Brain microvascular endothelial cell (primary cell): ENCODE measurements around the gene ITGAD.

Source experiments
- DNase-seq: peaks from one replicate; pipeline ENCODE4 v3.0.0-alpha.2; 2020
- H3K27ac ChIP-seq: fragments of 250-450 bp; sonication (Bioruptor Pico); 2 replicates; pipeline ENCODE4 v1.5.1; 2020; ENCODE audit warnings: mild to moderate bottlenecking, moderate library complexity
- H3K27me3 ChIP-seq: fragments of 250-450 bp; sonication (Bioruptor Pico); replicated peaks from 2 replicates; pipeline ENCODE4 v1.5.1; 2020; ENCODE audit warnings: mild to moderate bottlenecking
- H3K36me3 ChIP-seq: fragments of 250-450 bp; sonication (Bioruptor Pico); replicated peaks from 2 replicates; pipeline ENCODE4 v1.5.1; 2020; ENCODE audit warnings: mild to moderate bottlenecking
- H3K4me3 ChIP-seq: 2 replicates; pipeline ENCODE4 v1.5.1; 2011; ENCODE audit warnings: low read depth, mild to moderate bottlenecking, control low read depth, low read length, moderate library complexity
- in situ Hi-C: cut with HindIII; loops from 2 replicates; pipeline ENCODE4 v1.10.0; 2017; ENCODE audit warnings: low sequenced_read_pairs, low pct_ligation_motif_present
- TF ChIP-seq, protein P1 (sequence below): IDR thresholded peaks from 2 replicates; pipeline ENCODE4 v1.5.1; 2011; ENCODE audit warnings: low read depth, mild to moderate bottlenecking, moderate library complexity, low read length, control low read depth, inconsistent platforms; ENCODE audit errors: missing control alignments

Gene ITGAD

DNA sequence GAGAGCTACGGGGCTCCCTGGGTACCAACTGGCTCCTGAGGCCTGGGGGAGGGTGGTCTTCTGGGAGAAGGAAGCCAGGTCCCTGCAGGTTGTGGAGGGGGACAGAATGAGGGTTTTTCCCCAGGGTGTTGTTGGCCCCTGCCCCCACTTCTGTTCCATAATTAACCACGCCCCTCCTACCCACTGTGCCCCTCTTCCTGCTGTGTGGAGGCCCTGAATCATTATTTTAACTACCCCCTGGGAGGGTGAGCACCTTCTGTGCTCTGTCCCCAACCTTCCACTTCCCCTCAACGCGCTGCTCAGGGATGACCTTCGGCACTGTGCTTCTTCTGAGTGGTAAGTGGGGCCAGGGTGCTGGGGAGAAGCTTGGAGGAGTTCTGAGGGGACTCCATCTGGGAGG is at the start of gene ITGAD:
Gene ITGAD, plus strand, starts transcription at position 280 of the 400 bp plus-strand sequence. Its CDS starts 26 bp downstream, at position 306.
- no peak within 1 kb of the TSS for H3K4me3 ChIP-seq
- no peak within 1 kb of the TSS for H3K27ac ChIP-seq
- DNase-seq: no peak
- no peaks in the 10 kb centered on the region for H3K36me3 ChIP-seq
- H3K27me3 ChIP-seq: no peaks in the 10 kb centered on the region
- TF ChIP-seq, protein P1, sequence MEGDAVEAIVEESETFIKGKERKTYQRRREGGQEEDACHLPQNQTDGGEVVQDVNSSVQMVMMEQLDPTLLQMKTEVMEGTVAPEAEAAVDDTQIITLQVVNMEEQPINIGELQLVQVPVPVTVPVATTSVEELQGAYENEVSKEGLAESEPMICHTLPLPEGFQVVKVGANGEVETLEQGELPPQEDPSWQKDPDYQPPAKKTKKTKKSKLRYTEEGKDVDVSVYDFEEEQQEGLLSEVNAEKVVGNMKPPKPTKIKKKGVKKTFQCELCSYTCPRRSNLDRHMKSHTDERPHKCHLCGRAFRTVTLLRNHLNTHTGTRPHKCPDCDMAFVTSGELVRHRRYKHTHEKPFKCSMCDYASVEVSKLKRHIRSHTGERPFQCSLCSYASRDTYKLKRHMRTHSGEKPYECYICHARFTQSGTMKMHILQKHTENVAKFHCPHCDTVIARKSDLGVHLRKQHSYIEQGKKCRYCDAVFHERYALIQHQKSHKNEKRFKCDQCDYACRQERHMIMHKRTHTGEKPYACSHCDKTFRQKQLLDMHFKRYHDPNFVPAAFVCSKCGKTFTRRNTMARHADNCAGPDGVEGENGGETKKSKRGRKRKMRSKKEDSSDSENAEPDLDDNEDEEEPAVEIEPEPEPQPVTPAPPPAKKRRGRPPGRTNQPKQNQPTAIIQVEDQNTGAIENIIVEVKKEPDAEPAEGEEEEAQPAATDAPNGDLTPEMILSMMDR: no peak
- in situ Hi-C loops: no loop called here

DNA sequence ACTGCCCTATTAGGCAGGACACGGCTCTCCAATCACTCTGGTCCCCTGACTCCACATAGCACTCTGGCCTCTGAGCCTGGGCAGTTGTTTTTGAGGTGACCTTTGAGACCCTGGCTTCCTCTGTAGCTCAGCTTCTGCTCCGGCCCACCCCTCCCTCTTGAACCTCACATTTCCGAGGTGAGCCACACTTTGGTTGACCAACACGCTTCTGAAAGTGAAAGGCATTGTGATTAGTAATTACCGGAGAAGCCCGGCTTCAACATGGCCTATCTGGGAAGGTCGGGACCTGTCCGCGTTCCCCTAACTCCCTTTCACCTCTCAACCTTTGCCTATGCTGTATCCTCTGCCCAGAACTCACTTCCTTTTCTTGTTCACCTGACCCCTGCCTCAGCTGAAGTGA is 48.4 kb upstream of the ITGAD start:
- Histone ChIP-seq H3K36me3 (no peaks in the 10 kb centered on the region), H3K27me3 (no peaks in the 10 kb centered on the region), H3K4me3 (no peak overlapping the region), H3K27ac (no peak overlapping the region)
- no peak for DNase-seq
- in situ Hi-C loops: no loop called here
- TF ChIP-seq, protein P1: no peak

- in situ Hi-C loops: no loop called here
- H3K4me3 ChIP-seq: no peak overlapping the region
- H3K36me3 ChIP-seq: no peaks in the 10 kb centered on the region
- TF ChIP-seq, protein P1: no peak
- no peaks in the 10 kb centered on the region for H3K27me3 ChIP-seq
- no peak overlapping the region for H3K27ac ChIP-seq
- DNase-seq: no peak
Observed at GRCh38 chr16:31347445-31347844, 45.7 kb upstream of the ITGAD start.

DNA sequence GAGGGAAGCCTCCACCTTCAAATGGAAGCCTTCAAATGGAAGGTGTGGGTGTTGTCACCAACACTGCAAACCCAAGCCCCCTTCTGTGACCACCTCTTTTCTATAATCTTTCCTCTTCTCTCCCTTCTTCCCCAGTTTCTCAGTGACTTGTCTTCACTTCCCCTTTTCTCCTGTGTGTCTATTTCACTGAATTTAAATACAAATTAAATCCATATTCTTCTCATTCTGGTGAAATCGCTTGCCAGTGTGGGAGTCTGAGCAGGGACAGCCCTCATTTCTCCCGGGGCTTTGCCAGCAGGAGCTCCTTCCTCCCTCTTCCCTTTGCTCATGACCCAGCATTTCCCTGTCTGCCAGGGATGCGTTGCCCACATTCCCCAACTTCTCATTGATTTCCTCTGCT is 44.6 kb upstream of the ITGAD start:
- in situ Hi-C loops: no loop called here
- TF ChIP-seq, protein P1: no peak
- no peaks in the 10 kb centered on the region for H3K36me3 ChIP-seq
- DNase-seq: no peak
- H3K27ac ChIP-seq: no peak overlapping the region
- no peaks in the 10 kb centered on the region for H3K27me3 ChIP-seq
- H3K4me3 ChIP-seq: no peak overlapping the region

GRCh38 chr16:31350275-31351005 is 42.7 kb upstream of the ITGAD start:
- H3K27me3 ChIP-seq: no peaks in the 10 kb centered on the region
- in situ Hi-C loops: no loop called here
- H3K27ac ChIP-seq: no peak overlapping the region
- no peak for DNase-seq
- no peak overlapping the region for H3K4me3 ChIP-seq
- no peaks in the 10 kb centered on the region for H3K36me3 ChIP-seq
- TF ChIP-seq, protein P1: no peak

- H3K36me3 ChIP-seq: no peaks in the 10 kb centered on the region
- no peaks in the 10 kb centered on the region for H3K27me3 ChIP-seq
- H3K27ac ChIP-seq: no peak overlapping the region
- no peak for DNase-seq
- in situ Hi-C loops: no loop called here
- TF ChIP-seq, protein P1: no peak
- no peak overlapping the region for H3K4me3 ChIP-seq
Observed at GRCh38 chr16:31351246-31351941, 41.7 kb upstream of the ITGAD start.
